ENCODE results near the gene TTI1.

TTI1 gene

GRCh38 chr20:38033330-38034107 lies at the start of gene TTI1, which contains the start of gene RPRD1B:
Gene TTI1 (minus strand): TSS chr20:38033456. CDS start chr20:38013816, 19,640 bp downstream.
Gene RPRD1B (plus strand): TSS chr20:38033746. CDS start chr20:38033948, 202 bp downstream.
- peak; percentile 96 for DNase-seq

- no peak for DNase-seq
Observed at GRCh38 chr20:38082894-38083293, 49.6 kb upstream of the TTI1 start.

GRCh38 chr20:38081575-38081974 lies 48.3 kb upstream of the TTI1 start:
- no peak for DNase-seq

- no peak for DNase-seq
Observed at GRCh38 chr20:38079353-38079752, 46.1 kb upstream of the TTI1 start.

GRCh38 chr20:38078084-38078483 lies 44.8 kb upstream of the TTI1 start:
- no peak for DNase-seq

GRCh38 chr20:38076548-38076947 lies 43.3 kb upstream of the TTI1 start:
- no peak for DNase-seq

GRCh38 chr20:38075161-38075998 lies 42.1 kb upstream of the TTI1 start:
- DNase-seq: no peak

GRCh38 chr20:38073307-38074071 lies 40.2 kb upstream of the TTI1 start:
- peak; percentile 70 for DNase-seq

GRCh38 chr20:38072898-38073297 lies 39.6 kb upstream of the TTI1 start:
- no peak for DNase-seq

GRCh38 chr20:38067717-38068365 lies 34.6 kb upstream of the TTI1 start:
- DNase-seq: no peak

GRCh38 chr20:38066969-38067716 lies 33.9 kb upstream of the TTI1 start:
- no peak for DNase-seq

GRCh38 chr20:38065764-38066375 lies 32.6 kb upstream of the TTI1 start:
- no peak for DNase-seq

- no peak for DNase-seq
Observed at GRCh38 chr20:38063911-38064530, 30.8 kb upstream of the TTI1 start.

- no peak for DNase-seq
Observed at GRCh38 chr20:38062890-38063289, 29.6 kb upstream of the TTI1 start.

GRCh38 chr20:38061109-38061508 lies 27.9 kb upstream of the TTI1 start:
- DNase-seq: no peak

GRCh38 chr20:38060536-38060935 lies 27.3 kb upstream of the TTI1 start:
- DNase-seq: no peak

- peak; percentile 20 for DNase-seq
Observed at GRCh38 chr20:38059832-38060231, 26.6 kb upstream of the TTI1 start.

- peak; percentile 92 for DNase-seq
Observed at GRCh38 chr20:38057351-38057972, 24.2 kb upstream of the TTI1 start.

- no peak for DNase-seq
Observed at GRCh38 chr20:38055848-38056247, 22.6 kb upstream of the TTI1 start.

GRCh38 chr20:38055294-38055693 lies 22.0 kb upstream of the TTI1 start:
- DNase-seq: no peak
